Measurements from ENCODE around the gene PHLDA1. TPM values are rescaled to one million over a fixed set of nuclear protein-coding genes. Genes with fewer than 3 reads are reported as not detected.

Gene PHLDA1
- total and polyA plus RNA-seq, 2 of the 13 experiments (the other 11 are each of a cell fraction or from before 2014, with no cell fraction given): 33.8 to 41.0 TPM

- ChIA-PET POLR2A (interaction anchor here (0.6 to 5.9 kb wide), 62 partner anchors 8 to 732 kb away, joined by 3 to 88 read pairs (median 5); partner anchors contain the start of genes BBS10, KRR1 and NAP1L1), CTCF (ENCODE audit: low intra/inter-chr PET ratio, low total read pairs) (interaction anchor here (1.2 to 1.8 kb wide), 2 partner anchors 407 to 504 kb away, joined by 6 read pairs; no protein-coding TSS in a partner anchor)
- FAIRE-seq: no peak
- no peak overlapping the region for H2AFZ ChIP-seq (ENCODE audit: low read length)
- peak overlapping the region; percentile 77 for H3K4me2 ChIP-seq (ENCODE audit: low read depth, low read length)
- intact Hi-C loops (cut with micrococcal nuclease; ENCODE audit: unreplicated experiment) (loop anchor here (1.0 to 5.0 kb wide), 7 partner anchors 40 to 520 kb away; partner anchors contain the start of gene KRR1), in situ Hi-C loops (cut with HindIII; ENCODE audit: extremely low pct_ligation_motif_present, low pct_unique_long_range_greater_than_20kb) (loop anchor here (5.0 kb wide), 2 partner anchors 404 to 519 kb away; partner anchors contain the start of gene KRR1)
- peaks cover 59% of the 10 kb centered on the region for H3K4me1 ChIP-seq (ENCODE audit: insufficient read depth, low read length)
- peak overlapping the region; percentile 95 for H3K27ac ChIP-seq (ENCODE audit: extremely low read length, insufficient read depth, low read length)
- peak; percentile 25; the same call in 2 of the 3 replicates for ATAC-seq
- H4K20me1 ChIP-seq (ENCODE audit: insufficient read depth, low read length): peaks cover 6% of the 10 kb centered on the region
- peaks cover 0 to 3% of the 10 kb centered on the region in 2 experiments; a peak in 1 of 5 replicates for H3K27me3 ChIP-seq (ENCODE audit: control insufficient read depth in 1 of 2, insufficient read depth in 2 of 2, low read length in 2 of 2)
- WGBS (ENCODE audit: low lambda C conversion rate): 0% methylated on average over 1 of the region's 26 CpGs
- H3K9me3 ChIP-seq (ENCODE audit: low read length): no peaks in the 10 kb centered on the region
- peak overlapping the region; percentile 97 to 99 (median 98) for H3K4me3 ChIP-seq (replicated peaks in 1 of 3; ENCODE audit: insufficient read depth in 1 of 3, low read depth in 2 of 3, low read length in 3 of 3)
- H3K9ac ChIP-seq (ENCODE audit: insufficient read depth, low read depth, low read length): peak overlapping the region; percentile 95
- H3K79me2 ChIP-seq (ENCODE audit: insufficient read depth, low read length): peaks cover 54% of the 10 kb centered on the region
- BruUV-seq (replicated peaks): no TSS peak
- no peak for DNase-seq (ENCODE audit: low spot score)
- H3K36me3 ChIP-seq (replicated peaks in 1 of 2; ENCODE audit: control insufficient read depth in 1 of 2, insufficient read depth in 2 of 2, low read length in 2 of 2): no peaks in the 10 kb centered on the region; a peak in 2 of 5 replicates
- TF ChIP-seq SIX1 (CRISPR knock-in tag; IDR thresholded peaks at IDR 0.05; ENCODE audit: borderline replicate concordance) (no peak), FIP1L1 (IDR thresholded peaks at IDR 0.05; ENCODE audit: borderline replicate concordance, insufficient read depth, low read depth, low read length) (0 out of 2 replicates have a peak, but pooled peaks have one; percentile 85), RBM22 (optimal IDR thresholded peaks at IDR 0.05; ENCODE audit: low read length) (peak; percentile 91), ZNF709 (CRISPR knock-in tag; IDR thresholded peaks at IDR 0.05) (0 out of 2 replicates have a peak, but pooled peaks have one; percentile 3), FLYWCH1 (CRISPR knock-in tag; IDR thresholded peaks at IDR 0.05) (no peak), ZNF776 (CRISPR knock-in tag; IDR thresholded peaks at IDR 0.05) (0 out of 2 replicates have a peak, but pooled peaks have one; percentile 26), HNRNPL (IDR thresholded peaks at IDR 0.05; ENCODE audit: low read depth, low read length) (peak; percentile 70), HNF1A (IDR thresholded peaks at IDR 0.05; ENCODE audit: low read depth) (no peak), HNF1A (CRISPR knock-in tag; IDR thresholded peaks at IDR 0.05; ENCODE audit: borderline replicate concordance) (no peak), TBX3 (IDR thresholded peaks at IDR 0.05; ENCODE audit: borderline replicate concordance) (no peak), ZNF276 (CRISPR knock-in tag; IDR thresholded peaks at IDR 0.05; ENCODE audit: low read depth) (0 out of 2 replicates have a peak, but pooled peaks have one; percentile 33), DZIP1 (CRISPR knock-in tag; IDR thresholded peaks at IDR 0.05) (0 out of 2 replicates have a peak, but pooled peaks have one; percentile 15), ZNF224 (CRISPR knock-in tag; IDR thresholded peaks at IDR 0.05) (no peak), KLF6 (CRISPR knock-in tag; IDR thresholded peaks at IDR 0.05) (no peak), RBFOX2 (IDR thresholded peaks at IDR 0.05; ENCODE audit: low read depth, low read length) (peak; percentile 62; the same call in 1 of the 2 replicates), EEA1 (CRISPR knock-in tag; IDR thresholded peaks at IDR 0.05; ENCODE audit: borderline replicate concordance) (0 out of 2 replicates have a peak, but pooled peaks have one; percentile 43)
These were observed 529 bp downstream of the PHLDA1 start for GRCh38 chr12:76031081-76031413.
